SK-N-SH (cell line): ENCODE data around the gene ZBTB7A. TPM values are rescaled to one million over a fixed set of nuclear protein-coding genes. Genes with fewer than 3 reads are reported as not detected.
A peak's percentile ranks its signal among the peaks of the same experiment; 100 is the strongest.

Experiments
- CTCF ChIA-PET: fragments of 300-600, 350-600 bp; formaldehyde crosslinking; extraction: SDS; loops from one replicate; lab custom pipeline; 2021; lab: Yijun Ruan, JAX
- POLR2A ChIA-PET: fragments of 350-600 bp; sonication (Branson Sonifier 250); formaldehyde crosslinking; extraction: SDS; loops from one replicate; lab custom pipeline; 2020; ENCODE audit warnings: antibody characterized with exemption, inconsistent platforms; lab: Yijun Ruan, JAX
- DNase-seq: peaks from one replicate; pipeline ENCODE4 v3.0.0; 2012
- H2AFZ ChIP-seq: fragments of 200-600 bp; sonication (generic); 2 replicates; pipeline ENCODE4 v1.8.1; 2016; ENCODE audit warnings: antibody characterized with exemption, mild to moderate bottlenecking, low read depth
- H3F3A ChIP-seq: fragments of 200-600 bp; sonication (generic); replicated peaks from 2 replicates; pipeline ENCODE3; 2016; ENCODE audit warnings: antibody characterized with exemption, mild to moderate bottlenecking; ENCODE audit not compliant: insufficient read depth
- H3K27ac ChIP-seq, 2 experiments: fragments of 200-500 bp in 1 of 2; fragments of 200-600 bp in 1 of 2; sonication (Bioruptor generic) in 1 of 2; sonication (generic), shearing (Covaris generic) in 1 of 2; 2 replicates each; pipeline versions ENCODE4 v1.5.1 to v1.6.1; 2014 to 2016; ENCODE audit warnings: low read depth in 2 of 2, inconsistent platforms in 1 of 2, low read length in 1 of 2, mild to moderate bottlenecking in 1 of 2, mixed read lengths in 1 of 2
- H3K27me3 ChIP-seq: fragments of 200-600 bp; sonication (generic), shearing (Covaris generic); 2 replicates; pipeline ENCODE4 v1.6.1; 2016; ENCODE audit warnings: mixed run types; ENCODE audit not compliant: insufficient read depth
- H3K36me3 ChIP-seq, 2 experiments: fragments of 200-500 bp in 1 of 2; fragments of 200-600 bp in 1 of 2; sonication (Bioruptor generic) in 1 of 2; sonication (generic) in 1 of 2; replicated peaks in 1 of 2; 2 replicates each; pipeline versions ENCODE3 to v1.5.1; 2014 to 2016; ENCODE audit warnings: low read length in 1 of 2, mild to moderate bottlenecking in 1 of 2; ENCODE audit not compliant: insufficient read depth in 2 of 2, control insufficient read depth in 1 of 2
- H3K4me1 ChIP-seq, 2 experiments: fragments of 200-500 bp in 1 of 2; fragments of 200-600 bp in 1 of 2; sonication (Bioruptor generic) in 1 of 2; sonication (generic), shearing (Covaris generic) in 1 of 2; 2 replicates each; pipeline versions ENCODE4 v1.5.1 to v1.6.1; 2014 to 2016; ENCODE audit warnings: low read depth in 1 of 2, low read length in 1 of 2, mixed run types in 1 of 2; ENCODE audit not compliant: insufficient read depth in 2 of 2, control insufficient read depth in 1 of 2
- H3K4me2 ChIP-seq: fragments of 200-600 bp; sonication (generic), shearing (Covaris generic); 2 replicates; pipeline ENCODE4 v1.6.1; 2017; ENCODE audit warnings: mixed run types
- H3K4me3 ChIP-seq, 2 experiments: fragments of 200-500 bp in 1 of 2; fragments of 200-600 bp in 1 of 2; sonication (Bioruptor generic) in 1 of 2; sonication (generic), shearing (Covaris generic) in 1 of 2; 2 replicates each; pipeline versions ENCODE4 v1.5.1 to v1.8.1; 2014 to 2016; ENCODE audit warnings: low read depth in 2 of 2, inconsistent platforms in 1 of 2, low read length in 1 of 2, mild to moderate bottlenecking in 1 of 2, mixed read lengths in 1 of 2, moderate library complexity in 1 of 2
- H3K79me2 ChIP-seq: fragments of 200-600 bp; sonication (generic); 2 replicates; pipeline ENCODE4 v1.8.1; 2017; ENCODE audit warnings: mild to moderate bottlenecking; ENCODE audit not compliant: insufficient read depth
- H3K9ac ChIP-seq: fragments of 200-600 bp; sonication (generic); 2 replicates; pipeline ENCODE4 v1.6.1; 2017; ENCODE audit warnings: mixed run types
- H3K9me2 ChIP-seq: fragments of 200-600 bp; sonication (generic); 2 replicates; pipeline ENCODE4 v1.6.1; 2017; ENCODE audit warnings: mixed run types
- H3K9me3 ChIP-seq: fragments of 200-600 bp; sonication (generic); 2 replicates; pipeline ENCODE4 v1.6.1; 2017; ENCODE audit warnings: mixed run types, mild to moderate bottlenecking, moderate library complexity
- H4K20me1 ChIP-seq: fragments of 200-600 bp; sonication (generic); 2 replicates; pipeline ENCODE4 v1.6.1; 2017; ENCODE audit warnings: mild to moderate bottlenecking, mixed run types; ENCODE audit not compliant: insufficient read depth
- CHD2 ChIP-seq: fragments of 150-350 bp; IDR thresholded peaks from 2 replicates; pipeline ENCODE4 v1.6.1; 2018; ENCODE audit warnings: low read length; ENCODE audit not compliant: partially characterized antibody
- ELF1 ChIP-seq: IDR thresholded peaks from 2 replicates; pipeline ENCODE4 v1.4.0; 2012
- EP300 ChIP-seq, 2 experiments: IDR thresholded peaks; 2 replicates each; pipeline versions ENCODE4 v1.4.0 to v1.6.1; 2012; ENCODE audit warnings: borderline replicate concordance in 1 of 2, low read depth in 1 of 2, low read length in 1 of 2
- EZH2phosphoT487 ChIP-seq: fragments of 200-600 bp; sonication (generic); IDR thresholded peaks from 2 replicates; pipeline ENCODE4 v1.6.1; 2017; ENCODE audit warnings: low read depth, mixed run types, mild to moderate bottlenecking, antibody characterized with exemption, moderate library complexity, borderline replicate concordance
- FOSL2 ChIP-seq: IDR thresholded peaks from 2 replicates; pipeline ENCODE4 v1.4.0; 2012; ENCODE audit warnings: low read depth, mild to moderate bottlenecking, moderate library complexity, borderline replicate concordance
- FOXJ3 ChIP-seq: sonication (generic); formaldehyde crosslinking; IDR thresholded peaks from 2 replicates; pipeline ENCODE4 v1.5.1; 2020; ENCODE audit warnings: mild to moderate bottlenecking, missing genetic modification reagents
- FOXM1 ChIP-seq: IDR thresholded peaks from 2 replicates; pipeline ENCODE4 v1.4.0; 2012; ENCODE audit warnings: low read depth, mild to moderate bottlenecking
- GABPA ChIP-seq: IDR thresholded peaks from 2 replicates; pipeline ENCODE4 v1.4.0; 2012; ENCODE audit warnings: low read depth, mild to moderate bottlenecking
- GATA2 ChIP-seq: sonication (generic); formaldehyde crosslinking; IDR thresholded peaks from 2 replicates; pipeline ENCODE4 v1.5.0; 2020; ENCODE audit warnings: mild to moderate bottlenecking, missing genetic modification reagents
- JUND ChIP-seq: IDR thresholded peaks from 2 replicates; pipeline ENCODE4 v1.4.0; 2012
- MEF2A ChIP-seq: IDR thresholded peaks from 2 replicates; pipeline ENCODE4 v1.4.0; 2012; ENCODE audit warnings: low read depth, borderline replicate concordance
- NFIC ChIP-seq: IDR thresholded peaks from 2 replicates; pipeline ENCODE4 v1.4.0; 2012; ENCODE audit warnings: borderline replicate concordance
- NRF1 ChIP-seq: IDR thresholded peaks from 2 replicates; pipeline ENCODE4 v1.6.1; 2012; ENCODE audit warnings: low read depth, mild to moderate bottlenecking, low read length
- RCOR1 ChIP-seq: fragments of 150-350 bp; IDR thresholded peaks from 2 replicates; pipeline ENCODE4 v1.6.1; 2017; ENCODE audit warnings: antibody characterized with exemption, low read length
- SIN3A ChIP-seq: IDR thresholded peaks from 2 replicates; pipeline ENCODE4 v1.6.1; 2012; ENCODE audit warnings: low read depth, mild to moderate bottlenecking, low read length, moderate library complexity, borderline replicate concordance
- SMC3 ChIP-seq: IDR thresholded peaks from 2 replicates; pipeline ENCODE4 v1.6.1; 2012; ENCODE audit warnings: low read depth, low read length, improper control_type of control experiment
- WGBS: methylation state at CpG from one replicate; pipeline ENCODE4 v1.1.6; 2017; ENCODE audit warnings: low lambda C conversion rate; 5-methylcytosine and 5-hydroxymethylcytosine counted together
- polyA plus RNA-seq, 3 experiments: library from polyadenylated mRNA; depleted of rRNA; stranded (reverse); fragments of >200 nt; gene quantifications; 2 replicates each; pipeline ENCODE4 v1.2.3, GENCODE V29; 2012
- TF ChIP-seq, protein P1 (sequence below): IDR thresholded peaks from 2 replicates; pipeline ENCODE4 v1.6.1; 2012; ENCODE audit warnings: mild to moderate bottlenecking, low read depth, low read length, moderate library complexity
- TF ChIP-seq, protein P2 (sequence below): fragments of 150-350 bp; IDR thresholded peaks from 2 replicates; pipeline ENCODE4 v1.6.1; 2016; ENCODE audit warnings: mild to moderate bottlenecking, low read depth, low read length

The ZBTB7A gene
- polyA plus RNA-seq, 1 of the 3 experiments (the other 2 are of a cell fraction), result 7.4 TPM

DNA sequence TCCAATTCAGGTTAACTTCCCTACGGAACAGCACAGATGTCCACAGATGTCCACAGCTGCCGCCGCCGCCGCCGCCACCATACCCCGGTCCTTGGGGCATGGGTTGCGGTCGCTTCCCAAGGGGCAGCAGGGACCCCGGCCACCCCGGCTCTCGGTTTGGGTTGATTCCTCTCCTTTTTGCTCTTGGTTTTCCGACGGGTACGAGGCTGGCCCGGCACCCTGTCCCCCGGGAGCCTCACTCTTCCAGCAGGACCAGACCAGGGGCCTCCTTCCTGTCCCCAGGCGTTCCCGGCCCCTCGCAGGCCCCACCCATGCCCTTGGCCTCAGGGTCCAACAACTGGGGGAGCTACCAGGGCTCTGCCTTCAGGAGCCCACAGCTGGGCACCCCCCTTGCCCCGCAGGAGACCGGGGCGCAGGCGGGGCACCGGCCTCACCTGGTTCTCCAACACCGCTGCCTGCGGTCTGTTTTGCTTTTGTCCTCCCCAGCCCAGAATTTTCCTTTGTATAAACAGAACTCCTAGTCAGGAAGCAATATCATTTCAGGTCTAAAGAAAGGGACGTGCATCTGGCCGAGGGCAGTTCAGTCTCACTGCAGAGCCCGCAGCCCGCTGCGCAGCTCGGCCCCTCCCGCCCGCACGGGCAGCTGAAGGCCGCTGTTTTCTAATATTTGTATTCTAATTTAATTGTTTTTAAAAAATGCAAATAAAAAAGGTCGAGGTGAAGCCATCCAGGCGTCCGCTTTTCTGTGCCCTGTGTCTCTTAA lies 27.9 kb downstream of the ZBTB7A start:
- POLR2A ChIA-PET, result no interaction called here

DNA sequence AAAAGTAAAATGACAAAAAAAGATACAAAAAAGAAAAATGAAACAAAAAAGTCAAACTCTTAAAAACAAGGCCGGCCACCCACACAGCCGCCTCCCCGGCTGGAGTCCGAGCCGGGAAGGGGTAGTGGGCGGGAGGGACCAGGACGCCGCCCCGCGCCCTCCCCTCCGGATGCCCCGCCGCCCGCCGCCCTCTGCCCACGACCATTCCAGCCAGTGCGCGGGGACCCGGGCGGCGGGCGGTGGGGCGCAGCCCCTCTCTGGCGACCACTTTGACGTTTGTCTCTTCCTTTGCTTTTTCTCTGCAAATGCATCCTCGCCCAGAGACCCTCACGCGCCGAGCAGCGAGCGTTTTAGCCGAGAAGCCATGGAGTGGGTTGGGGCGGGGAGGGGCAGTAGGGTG lies 28.6 kb downstream of the ZBTB7A start:
- no peak overlapping the region for H2AFZ ChIP-seq
- H3K27ac ChIP-seq, result no peak overlapping the region
- H3K9me2 ChIP-seq, result no peaks in the 10 kb centered on the region
- WGBS, result 95% methylated on average over 31 of the region's 33 CpGs
- no peak overlapping the region for H3K4me3 ChIP-seq
- H3K4me1 ChIP-seq, result no peaks in the 10 kb centered on the region
- DNase-seq, result no peak
- H3F3A ChIP-seq, result peaks cover 12% of the 10 kb centered on the region
- H3K4me2 ChIP-seq, result no peak overlapping the region
- H3K27me3 ChIP-seq, result no peaks in the 10 kb centered on the region
- H4K20me1 ChIP-seq, result peaks cover 33% of the 10 kb centered on the region
- TF ChIP-seq EZH2phosphoT487 (no peak), CHD2 (no peak), SIN3A (no peak), FOXM1 (no peak), RCOR1 (no peak), GATA2 (no peak), EP300 (IDR thresholded peaks at IDR 0.05; ENCODE audit: borderline replicate concordance in 1 of 2, low read depth in 1 of 2, low read length in 1 of 2) (no peak), NFIC (no peak), ELF1 (no peak), NRF1 (no peak), GABPA (no peak), SMC3 (no peak)
- TF ChIP-seq, protein P1, sequence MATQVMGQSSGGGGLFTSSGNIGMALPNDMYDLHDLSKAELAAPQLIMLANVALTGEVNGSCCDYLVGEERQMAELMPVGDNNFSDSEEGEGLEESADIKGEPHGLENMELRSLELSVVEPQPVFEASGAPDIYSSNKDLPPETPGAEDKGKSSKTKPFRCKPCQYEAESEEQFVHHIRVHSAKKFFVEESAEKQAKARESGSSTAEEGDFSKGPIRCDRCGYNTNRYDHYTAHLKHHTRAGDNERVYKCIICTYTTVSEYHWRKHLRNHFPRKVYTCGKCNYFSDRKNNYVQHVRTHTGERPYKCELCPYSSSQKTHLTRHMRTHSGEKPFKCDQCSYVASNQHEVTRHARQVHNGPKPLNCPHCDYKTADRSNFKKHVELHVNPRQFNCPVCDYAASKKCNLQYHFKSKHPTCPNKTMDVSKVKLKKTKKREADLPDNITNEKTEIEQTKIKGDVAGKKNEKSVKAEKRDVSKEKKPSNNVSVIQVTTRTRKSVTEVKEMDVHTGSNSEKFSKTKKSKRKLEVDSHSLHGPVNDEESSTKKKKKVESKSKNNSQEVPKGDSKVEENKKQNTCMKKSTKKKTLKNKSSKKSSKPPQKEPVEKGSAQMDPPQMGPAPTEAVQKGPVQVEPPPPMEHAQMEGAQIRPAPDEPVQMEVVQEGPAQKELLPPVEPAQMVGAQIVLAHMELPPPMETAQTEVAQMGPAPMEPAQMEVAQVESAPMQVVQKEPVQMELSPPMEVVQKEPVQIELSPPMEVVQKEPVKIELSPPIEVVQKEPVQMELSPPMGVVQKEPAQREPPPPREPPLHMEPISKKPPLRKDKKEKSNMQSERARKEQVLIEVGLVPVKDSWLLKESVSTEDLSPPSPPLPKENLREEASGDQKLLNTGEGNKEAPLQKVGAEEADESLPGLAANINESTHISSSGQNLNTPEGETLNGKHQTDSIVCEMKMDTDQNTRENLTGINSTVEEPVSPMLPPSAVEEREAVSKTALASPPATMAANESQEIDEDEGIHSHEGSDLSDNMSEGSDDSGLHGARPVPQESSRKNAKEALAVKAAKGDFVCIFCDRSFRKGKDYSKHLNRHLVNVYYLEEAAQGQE, result no peak
- TF ChIP-seq, protein P2, sequence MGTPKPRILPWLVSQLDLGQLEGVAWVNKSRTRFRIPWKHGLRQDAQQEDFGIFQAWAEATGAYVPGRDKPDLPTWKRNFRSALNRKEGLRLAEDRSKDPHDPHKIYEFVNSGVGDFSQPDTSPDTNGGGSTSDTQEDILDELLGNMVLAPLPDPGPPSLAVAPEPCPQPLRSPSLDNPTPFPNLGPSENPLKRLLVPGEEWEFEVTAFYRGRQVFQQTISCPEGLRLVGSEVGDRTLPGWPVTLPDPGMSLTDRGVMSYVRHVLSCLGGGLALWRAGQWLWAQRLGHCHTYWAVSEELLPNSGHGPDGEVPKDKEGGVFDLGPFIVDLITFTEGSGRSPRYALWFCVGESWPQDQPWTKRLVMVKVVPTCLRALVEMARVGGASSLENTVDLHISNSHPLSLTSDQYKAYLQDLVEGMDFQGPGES, result no peak
- H3K9ac ChIP-seq, result no peak overlapping the region
- peaks cover 5 to 22% of the 10 kb centered on the region in 2 experiments for H3K36me3 ChIP-seq
- POLR2A ChIA-PET, result no interaction called here
- CTCF ChIA-PET, result no interaction called here
- no peaks in the 10 kb centered on the region for H3K9me3 ChIP-seq
- peaks cover 11% of the 10 kb centered on the region; the same call in 1 of the 2 replicates for H3K79me2 ChIP-seq

More for the DNA sequence above, 27.9 kb downstream of the ZBTB7A start:
- Histone ChIP-seq H2AFZ (no peak overlapping the region), H3K4me3 (no peak overlapping the region), H3K36me3 (peaks cover 5 to 14% of the 10 kb centered on the region in 2 experiments), H3K4me1 (no peaks in the 10 kb centered on the region), H3K4me2 (no peak overlapping the region), H3K27ac (no peak overlapping the region), H3K9ac (no peak overlapping the region), H3K79me2 (peaks cover 12% of the 10 kb centered on the region; the same call in 1 of the 2 replicates), H3F3A (peaks cover 13% of the 10 kb centered on the region), H4K20me1 (peaks cover 37% of the 10 kb centered on the region), H3K9me3 (no peaks in the 10 kb centered on the region), H3K9me2 (no peaks in the 10 kb centered on the region), H3K27me3 (no peaks in the 10 kb centered on the region)
- 92% methylated on average over 29 of the region's 40 CpGs for WGBS
- CTCF ChIA-PET, result no interaction called here
- no peak for TF ChIP-seq NRF1
- TF ChIP-seq FOSL2, result no peak
- no peak for TF ChIP-seq FOXJ3 (CRISPR knock-in tag)
- TF ChIP-seq JUND, result 0 out of 2 replicates have a peak, but pooled peaks have one; percentile 0
- TF ChIP-seq MEF2A, result no peak
- DNase-seq, result no peak
